GM19455 (cell line): ENCODE measurements around the gene B9D2.
"Not testable (repeated sequence)": the region's sequence is repeated elsewhere in the genome, so short reads cannot be mapped to it uniquely, and the experiment has no call there.

Experiments used
- ATAC-seq: cut with Tn5 transposase; IDR thresholded peaks from one replicate; pipeline ENCODE4 v1.9.1; 2021; ENCODE audit not compliant: unreplicated experiment

B9D2 gene

GRCh38 chr19:41363753-41364523, at the start of gene B9D2:
Gene B9D2 (minus strand): TSS chr19:41364149. CDS start chr19:41363519, 630 bp downstream.
- peak; percentile 90 for ATAC-seq

GRCh38 chr19:41412953-41413352, 49.0 kb upstream of the B9D2 start:
- ATAC-seq: no peak

GRCh38 chr19:41411968-41412265, 48.0 kb upstream of the B9D2 start:
- ATAC-seq: no peak

GRCh38 chr19:41411100-41411967, 47.4 kb upstream of the B9D2 start:
- no peak for ATAC-seq

GRCh38 chr19:41410336-41411054, 46.5 kb upstream of the B9D2 start:
- ATAC-seq: no peak

- no peak for ATAC-seq
Observed at GRCh38 chr19:41409288-41409687, 45.3 kb upstream of the B9D2 start.

- not testable (repeated sequence) for ATAC-seq
Observed at GRCh38 chr19:41408846-41409245, 44.9 kb upstream of the B9D2 start.

- no peak for ATAC-seq
Observed at GRCh38 chr19:41408256-41408655, 44.3 kb upstream of the B9D2 start.

- no peak for ATAC-seq
Observed at GRCh38 chr19:41407271-41407670, 43.3 kb upstream of the B9D2 start.

GRCh38 chr19:41405776-41406175, 41.8 kb upstream of the B9D2 start:
- no peak for ATAC-seq

- no peak for ATAC-seq
Observed at GRCh38 chr19:41403181-41403970, 39.4 kb upstream of the B9D2 start.

- no peak for ATAC-seq
Observed at GRCh38 chr19:41402010-41402409, 38.1 kb upstream of the B9D2 start.

GRCh38 chr19:41401483-41401882, 37.5 kb upstream of the B9D2 start:
- no peak for ATAC-seq

GRCh38 chr19:41399525-41399924, 35.6 kb upstream of the B9D2 start:
- ATAC-seq: no peak

GRCh38 chr19:41399091-41399490, 35.1 kb upstream of the B9D2 start:
- no peak for ATAC-seq

- no peak for ATAC-seq
Observed at GRCh38 chr19:41398598-41398997, 34.6 kb upstream of the B9D2 start.

GRCh38 chr19:41398050-41398418, 34.1 kb upstream of the B9D2 start:
- ATAC-seq: no peak

GRCh38 chr19:41397086-41398049, 33.4 kb upstream of the B9D2 start, which contains the start of the genes BCKDHA and EXOSC5:
Gene BCKDHA (plus strand): TSS chr19:41397818. CDS start chr19:41397828, 10 bp downstream.
Gene EXOSC5 (minus strand): TSS chr19:41397359. CDS start chr19:41397328, 31 bp downstream.
- peak; percentile 78 for ATAC-seq

- no peak for ATAC-seq
Observed at GRCh38 chr19:41395355-41395754, 31.4 kb upstream of the B9D2 start.

- no peak for ATAC-seq
Observed at GRCh38 chr19:41392775-41393174, 28.8 kb upstream of the B9D2 start.
